K562 (cell line): ENCODE measurements around the gene SON. TPM values are rescaled to one million over a fixed set of nuclear protein-coding genes. Genes with fewer than 3 reads are reported as not detected.

Source experiments
- C11orf30 ChIP-seq: fragments of 450-650 bp; IDR thresholded peaks from 2 replicates; pipeline ENCODE4 v1.6.1; 2016; ENCODE audit warnings: low read depth, mild to moderate bottlenecking
- EHMT2 ChIP-seq: fragments of 450-650 bp; IDR thresholded peaks from 2 replicates; pipeline ENCODE4 v1.6.1; 2018; ENCODE audit warnings: antibody characterized with exemption
- MIER1 ChIP-seq: fragments of 450-650 bp; IDR thresholded peaks from 2 replicates; pipeline ENCODE4 v1.6.1; 2016; ENCODE audit warnings: antibody characterized with exemption, mild to moderate bottlenecking, low read depth
- NBN ChIP-seq: fragments of 450-650 bp; IDR thresholded peaks from 2 replicates; pipeline ENCODE4 v1.6.1; 2016; ENCODE audit warnings: low read depth, mild to moderate bottlenecking
- RCOR1 ChIP-seq, 2 experiments: IDR thresholded peaks; 2 replicates each; pipeline ENCODE4 v1.6.1; 2012; ENCODE audit warnings: low read depth in 2 of 2, low read length in 2 of 2, borderline replicate concordance in 1 of 2, improper control_type of control experiment in 1 of 2
- SMARCB1 ChIP-seq: IDR thresholded peaks from 2 replicates; pipeline ENCODE4 v1.6.1; 2011; ENCODE audit warnings: improper control_type of control experiment, low read depth; ENCODE audit not compliant: insufficient read length
- TCF7L2 ChIP-seq: fragments of 150-350 bp; IDR thresholded peaks from 2 replicates; pipeline ENCODE4 v1.6.1; 2016; ENCODE audit warnings: low read depth, mild to moderate bottlenecking, low read length, moderate library complexity
- ZNF143 ChIP-seq: sonication (generic); formaldehyde crosslinking; IDR thresholded peaks from 2 replicates; pipeline ENCODE4 v1.9.0; 2022; ENCODE audit warnings: mild to moderate bottlenecking, missing genetic modification reagents
- polyA plus RNA-seq, 8 experiments: library from polyadenylated mRNA; depleted of rRNA in 4 of 8; stranded (reverse) in 5 of 8; unstranded in 3 of 8; fragments of >200 nt; fragmentation: Nextera tagmentation in 2 of 8; fragmentation: Illumina TruSeq in 1 of 8; extraction: Ambion mirVana in 2 of 8; extraction: Trizol in 1 of 8; gene quantifications; 2 replicates each; pipeline versions ENCODE4 v1.2.1 to v1.2.3, GENCODE V29; 2011 to 2014; ENCODE audit warnings: inconsistent platforms in 1 of 8, missing spikeins in 1 of 8
- total RNA-seq, 7 experiments: library from RNA; depleted of rRNA in 6 of 7; stranded (reverse); fragments of >200 nt in 6 of 7; fragmentation: Illumina TruSeq in 2 of 7; extraction: Trizol in 2 of 7; gene quantifications; 2 replicates each; pipeline versions ENCODE4 v1.2.1 to v1.2.3, GENCODE V29; 2011 to 2021; ENCODE audit warnings: low replicate concordance in 1 of 7
- TF ChIP-seq, protein P1 (sequence below): fragments of 250-450 bp; sonication (Bioruptor Pico); IDR thresholded peaks from 2 replicates; pipeline ENCODE4 v1.4.0; 2020
- TF ChIP-seq, protein P2 (sequence below), 2 experiments: fragments of 450-650 bp; IDR thresholded peaks; 2 replicates each; pipeline ENCODE4 v1.6.1; 2018; ENCODE audit warnings: mild to moderate bottlenecking in 2 of 2, low read depth in 1 of 2; ENCODE audit not compliant: partially characterized antibody in 2 of 2
- TF ChIP-seq, protein P3 (sequence below): fragments of 450-650 bp; IDR thresholded peaks from 2 replicates; pipeline ENCODE4 v1.6.1; 2017; ENCODE audit warnings: antibody characterized with exemption, mild to moderate bottlenecking

SON gene
- total and polyA plus RNA-seq, 9 of the 15 experiments (the other 6 are each of a cell fraction or from before 2014, with no cell fraction given), result 105 to 742 (median 187) TPM

DNA sequence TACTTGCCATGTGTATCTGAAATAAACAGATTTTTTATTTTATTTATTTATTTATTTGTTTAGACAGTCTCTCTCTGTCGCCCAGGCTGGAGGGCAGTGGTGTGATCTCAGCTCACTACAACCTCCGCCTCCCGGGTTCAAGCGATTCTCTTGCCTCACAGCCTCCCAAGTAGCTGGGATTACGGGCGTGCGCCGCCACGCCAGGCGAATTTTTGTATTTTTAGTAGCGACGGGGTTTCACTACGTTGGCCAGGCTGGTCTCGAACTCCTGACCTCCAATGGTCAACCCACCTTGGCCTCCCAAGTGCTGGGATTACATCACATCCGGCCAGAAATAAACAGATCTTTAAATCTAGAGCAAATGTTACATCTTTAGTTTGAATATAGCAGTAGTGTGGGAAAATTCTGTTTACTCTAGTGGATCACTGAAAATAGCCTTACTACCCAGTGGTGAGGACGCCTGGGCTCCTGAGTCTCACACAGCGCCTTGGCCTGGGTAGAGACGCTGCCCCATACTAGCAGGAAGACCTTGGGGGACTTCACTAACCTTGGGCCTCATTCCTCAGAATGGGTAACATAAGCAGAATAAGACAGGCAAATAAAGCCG is 1.6 kb upstream of the SON start (continued):
- TF ChIP-seq, protein P1, sequence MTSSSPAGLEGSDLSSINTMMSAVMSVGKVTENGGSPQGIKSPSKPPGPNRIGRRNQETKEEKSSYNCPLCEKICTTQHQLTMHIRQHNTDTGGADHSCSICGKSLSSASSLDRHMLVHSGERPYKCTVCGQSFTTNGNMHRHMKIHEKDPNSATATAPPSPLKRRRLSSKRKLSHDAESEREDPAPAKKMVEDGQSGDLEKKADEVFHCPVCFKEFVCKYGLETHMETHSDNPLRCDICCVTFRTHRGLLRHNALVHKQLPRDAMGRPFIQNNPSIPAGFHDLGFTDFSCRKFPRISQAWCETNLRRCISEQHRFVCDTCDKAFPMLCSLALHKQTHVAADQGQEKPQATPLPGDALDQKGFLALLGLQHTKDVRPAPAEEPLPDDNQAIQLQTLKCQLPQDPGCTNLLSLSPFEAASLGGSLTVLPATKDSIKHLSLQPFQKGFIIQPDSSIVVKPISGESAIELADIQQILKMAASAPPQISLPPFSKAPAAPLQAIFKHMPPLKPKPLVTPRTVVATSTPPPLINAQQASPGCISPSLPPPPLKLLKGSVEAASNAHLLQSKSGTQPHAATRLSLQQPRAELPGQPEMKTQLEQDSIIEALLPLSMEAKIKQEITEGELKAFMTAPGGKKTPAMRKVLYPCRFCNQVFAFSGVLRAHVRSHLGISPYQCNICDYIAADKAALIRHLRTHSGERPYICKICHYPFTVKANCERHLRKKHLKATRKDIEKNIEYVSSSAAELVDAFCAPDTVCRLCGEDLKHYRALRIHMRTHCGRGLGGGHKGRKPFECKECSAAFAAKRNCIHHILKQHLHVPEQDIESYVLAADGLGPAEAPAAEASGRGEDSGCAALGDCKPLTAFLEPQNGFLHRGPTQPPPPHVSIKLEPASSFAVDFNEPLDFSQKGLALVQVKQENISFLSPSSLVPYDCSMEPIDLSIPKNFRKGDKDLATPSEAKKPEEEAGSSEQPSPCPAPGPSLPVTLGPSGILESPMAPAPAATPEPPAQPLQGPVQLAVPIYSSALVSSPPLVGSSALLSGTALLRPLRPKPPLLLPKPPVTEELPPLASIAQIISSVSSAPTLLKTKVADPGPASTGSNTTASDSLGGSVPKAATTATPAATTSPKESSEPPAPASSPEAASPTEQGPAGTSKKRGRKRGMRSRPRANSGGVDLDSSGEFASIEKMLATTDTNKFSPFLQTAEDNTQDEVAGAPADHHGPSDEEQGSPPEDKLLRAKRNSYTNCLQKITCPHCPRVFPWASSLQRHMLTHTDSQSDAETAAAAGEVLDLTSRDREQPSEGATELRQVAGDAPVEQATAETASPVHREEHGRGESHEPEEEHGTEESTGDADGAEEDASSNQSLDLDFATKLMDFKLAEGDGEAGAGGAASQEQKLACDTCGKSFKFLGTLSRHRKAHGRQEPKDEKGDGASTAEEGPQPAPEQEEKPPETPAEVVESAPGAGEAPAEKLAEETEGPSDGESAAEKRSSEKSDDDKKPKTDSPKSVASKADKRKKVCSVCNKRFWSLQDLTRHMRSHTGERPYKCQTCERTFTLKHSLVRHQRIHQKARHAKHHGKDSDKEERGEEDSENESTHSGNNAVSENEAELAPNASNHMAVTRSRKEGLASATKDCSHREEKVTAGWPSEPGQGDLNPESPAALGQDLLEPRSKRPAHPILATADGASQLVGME (CRISPR knock-in tag), result no peak
- TF ChIP-seq C11orf30 (no peak), NBN (peak; percentile 19; the same call in 1 of the 2 replicates), SMARCB1 (peak; percentile 50), MIER1 (no peak), RCOR1 (IDR thresholded peaks at IDR 0.05; ENCODE audit: borderline replicate concordance in 1 of 2, low read depth in 2 of 2, low read length in 2 of 2) (peak in 1 of 2 experiments; percentile 65; a peak in 1 of 4 replicates), TCF7L2 (no peak), EHMT2 (peak; percentile 56; the same call in 1 of the 2 replicates), ZNF143 (CRISPR knock-in tag) (no peak)
- TF ChIP-seq, protein P2, sequence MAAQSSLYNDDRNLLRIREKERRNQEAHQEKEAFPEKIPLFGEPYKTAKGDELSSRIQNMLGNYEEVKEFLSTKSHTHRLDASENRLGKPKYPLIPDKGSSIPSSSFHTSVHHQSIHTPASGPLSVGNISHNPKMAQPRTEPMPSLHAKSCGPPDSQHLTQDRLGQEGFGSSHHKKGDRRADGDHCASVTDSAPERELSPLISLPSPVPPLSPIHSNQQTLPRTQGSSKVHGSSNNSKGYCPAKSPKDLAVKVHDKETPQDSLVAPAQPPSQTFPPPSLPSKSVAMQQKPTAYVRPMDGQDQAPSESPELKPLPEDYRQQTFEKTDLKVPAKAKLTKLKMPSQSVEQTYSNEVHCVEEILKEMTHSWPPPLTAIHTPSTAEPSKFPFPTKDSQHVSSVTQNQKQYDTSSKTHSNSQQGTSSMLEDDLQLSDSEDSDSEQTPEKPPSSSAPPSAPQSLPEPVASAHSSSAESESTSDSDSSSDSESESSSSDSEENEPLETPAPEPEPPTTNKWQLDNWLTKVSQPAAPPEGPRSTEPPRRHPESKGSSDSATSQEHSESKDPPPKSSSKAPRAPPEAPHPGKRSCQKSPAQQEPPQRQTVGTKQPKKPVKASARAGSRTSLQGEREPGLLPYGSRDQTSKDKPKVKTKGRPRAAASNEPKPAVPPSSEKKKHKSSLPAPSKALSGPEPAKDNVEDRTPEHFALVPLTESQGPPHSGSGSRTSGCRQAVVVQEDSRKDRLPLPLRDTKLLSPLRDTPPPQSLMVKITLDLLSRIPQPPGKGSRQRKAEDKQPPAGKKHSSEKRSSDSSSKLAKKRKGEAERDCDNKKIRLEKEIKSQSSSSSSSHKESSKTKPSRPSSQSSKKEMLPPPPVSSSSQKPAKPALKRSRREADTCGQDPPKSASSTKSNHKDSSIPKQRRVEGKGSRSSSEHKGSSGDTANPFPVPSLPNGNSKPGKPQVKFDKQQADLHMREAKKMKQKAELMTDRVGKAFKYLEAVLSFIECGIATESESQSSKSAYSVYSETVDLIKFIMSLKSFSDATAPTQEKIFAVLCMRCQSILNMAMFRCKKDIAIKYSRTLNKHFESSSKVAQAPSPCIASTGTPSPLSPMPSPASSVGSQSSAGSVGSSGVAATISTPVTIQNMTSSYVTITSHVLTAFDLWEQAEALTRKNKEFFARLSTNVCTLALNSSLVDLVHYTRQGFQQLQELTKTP (IDR thresholded peaks at IDR 0.05; ENCODE audit: low read depth in 1 of 2, partially characterized antibody in 2 of 2), result peak in 1 of 2 experiments; percentile 11
- TF ChIP-seq, protein P3, sequence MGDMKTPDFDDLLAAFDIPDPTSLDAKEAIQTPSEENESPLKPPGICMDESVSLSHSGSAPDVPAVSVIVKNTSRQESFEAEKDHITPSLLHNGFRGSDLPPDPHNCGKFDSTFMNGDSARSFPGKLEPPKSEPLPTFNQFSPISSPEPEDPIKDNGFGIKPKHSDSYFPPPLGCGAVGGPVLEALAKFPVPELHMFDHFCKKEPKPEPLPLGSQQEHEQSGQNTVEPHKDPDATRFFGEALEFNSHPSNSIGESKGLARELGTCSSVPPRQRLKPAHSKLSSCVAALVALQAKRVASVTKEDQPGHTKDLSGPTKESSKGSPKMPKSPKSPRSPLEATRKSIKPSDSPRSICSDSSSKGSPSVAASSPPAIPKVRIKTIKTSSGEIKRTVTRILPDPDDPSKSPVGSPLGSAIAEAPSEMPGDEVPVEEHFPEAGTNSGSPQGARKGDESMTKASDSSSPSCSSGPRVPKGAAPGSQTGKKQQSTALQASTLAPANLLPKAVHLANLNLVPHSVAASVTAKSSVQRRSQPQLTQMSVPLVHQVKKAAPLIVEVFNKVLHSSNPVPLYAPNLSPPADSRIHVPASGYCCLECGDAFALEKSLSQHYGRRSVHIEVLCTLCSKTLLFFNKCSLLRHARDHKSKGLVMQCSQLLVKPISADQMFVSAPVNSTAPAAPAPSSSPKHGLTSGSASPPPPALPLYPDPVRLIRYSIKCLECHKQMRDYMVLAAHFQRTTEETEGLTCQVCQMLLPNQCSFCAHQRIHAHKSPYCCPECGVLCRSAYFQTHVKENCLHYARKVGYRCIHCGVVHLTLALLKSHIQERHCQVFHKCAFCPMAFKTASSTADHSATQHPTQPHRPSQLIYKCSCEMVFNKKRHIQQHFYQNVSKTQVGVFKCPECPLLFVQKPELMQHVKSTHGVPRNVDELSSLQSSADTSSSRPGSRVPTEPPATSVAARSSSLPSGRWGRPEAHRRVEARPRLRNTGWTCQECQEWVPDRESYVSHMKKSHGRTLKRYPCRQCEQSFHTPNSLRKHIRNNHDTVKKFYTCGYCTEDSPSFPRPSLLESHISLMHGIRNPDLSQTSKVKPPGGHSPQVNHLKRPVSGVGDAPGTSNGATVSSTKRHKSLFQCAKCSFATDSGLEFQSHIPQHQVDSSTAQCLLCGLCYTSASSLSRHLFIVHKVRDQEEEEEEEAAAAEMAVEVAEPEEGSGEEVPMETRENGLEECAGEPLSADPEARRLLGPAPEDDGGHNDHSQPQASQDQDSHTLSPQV, result no peak
